ENCODE measurements around the gene LRRC30.

DNA sequence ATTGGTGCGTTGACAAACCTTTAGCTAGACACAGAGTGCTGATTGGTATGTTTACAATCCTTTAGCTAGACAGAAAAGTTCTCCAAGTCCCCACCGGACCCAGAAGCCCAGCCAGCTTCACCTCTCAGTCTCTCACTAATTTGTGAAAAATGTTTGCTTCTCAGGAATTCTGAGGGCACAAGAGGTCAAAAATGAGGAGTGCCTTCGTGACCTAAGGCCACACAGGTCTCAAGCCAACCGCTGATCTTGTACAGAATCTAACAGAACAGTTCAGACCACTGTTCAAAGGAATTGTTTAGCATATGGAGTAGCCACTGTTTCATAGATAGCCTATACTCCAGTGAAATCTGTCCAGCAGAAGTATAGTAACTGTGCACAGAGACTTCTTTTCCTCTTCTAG lies 29.8 kb upstream of the LRRC30 start:
- TF ChIP-seq RBM22 (optimal IDR thresholded peaks at IDR 0.05; ENCODE audit: low read length) (no peak), SPEN (CRISPR knock-in tag; IDR thresholded peaks at IDR 0.05; ENCODE audit: low read depth) (no peak), AFF4 (CRISPR knock-in tag; IDR thresholded peaks at IDR 0.05) (no peak), SMAD3 (CRISPR knock-in tag; IDR thresholded peaks at IDR 0.05) (no peak)
- TF ChIP-seq, protein P1, sequence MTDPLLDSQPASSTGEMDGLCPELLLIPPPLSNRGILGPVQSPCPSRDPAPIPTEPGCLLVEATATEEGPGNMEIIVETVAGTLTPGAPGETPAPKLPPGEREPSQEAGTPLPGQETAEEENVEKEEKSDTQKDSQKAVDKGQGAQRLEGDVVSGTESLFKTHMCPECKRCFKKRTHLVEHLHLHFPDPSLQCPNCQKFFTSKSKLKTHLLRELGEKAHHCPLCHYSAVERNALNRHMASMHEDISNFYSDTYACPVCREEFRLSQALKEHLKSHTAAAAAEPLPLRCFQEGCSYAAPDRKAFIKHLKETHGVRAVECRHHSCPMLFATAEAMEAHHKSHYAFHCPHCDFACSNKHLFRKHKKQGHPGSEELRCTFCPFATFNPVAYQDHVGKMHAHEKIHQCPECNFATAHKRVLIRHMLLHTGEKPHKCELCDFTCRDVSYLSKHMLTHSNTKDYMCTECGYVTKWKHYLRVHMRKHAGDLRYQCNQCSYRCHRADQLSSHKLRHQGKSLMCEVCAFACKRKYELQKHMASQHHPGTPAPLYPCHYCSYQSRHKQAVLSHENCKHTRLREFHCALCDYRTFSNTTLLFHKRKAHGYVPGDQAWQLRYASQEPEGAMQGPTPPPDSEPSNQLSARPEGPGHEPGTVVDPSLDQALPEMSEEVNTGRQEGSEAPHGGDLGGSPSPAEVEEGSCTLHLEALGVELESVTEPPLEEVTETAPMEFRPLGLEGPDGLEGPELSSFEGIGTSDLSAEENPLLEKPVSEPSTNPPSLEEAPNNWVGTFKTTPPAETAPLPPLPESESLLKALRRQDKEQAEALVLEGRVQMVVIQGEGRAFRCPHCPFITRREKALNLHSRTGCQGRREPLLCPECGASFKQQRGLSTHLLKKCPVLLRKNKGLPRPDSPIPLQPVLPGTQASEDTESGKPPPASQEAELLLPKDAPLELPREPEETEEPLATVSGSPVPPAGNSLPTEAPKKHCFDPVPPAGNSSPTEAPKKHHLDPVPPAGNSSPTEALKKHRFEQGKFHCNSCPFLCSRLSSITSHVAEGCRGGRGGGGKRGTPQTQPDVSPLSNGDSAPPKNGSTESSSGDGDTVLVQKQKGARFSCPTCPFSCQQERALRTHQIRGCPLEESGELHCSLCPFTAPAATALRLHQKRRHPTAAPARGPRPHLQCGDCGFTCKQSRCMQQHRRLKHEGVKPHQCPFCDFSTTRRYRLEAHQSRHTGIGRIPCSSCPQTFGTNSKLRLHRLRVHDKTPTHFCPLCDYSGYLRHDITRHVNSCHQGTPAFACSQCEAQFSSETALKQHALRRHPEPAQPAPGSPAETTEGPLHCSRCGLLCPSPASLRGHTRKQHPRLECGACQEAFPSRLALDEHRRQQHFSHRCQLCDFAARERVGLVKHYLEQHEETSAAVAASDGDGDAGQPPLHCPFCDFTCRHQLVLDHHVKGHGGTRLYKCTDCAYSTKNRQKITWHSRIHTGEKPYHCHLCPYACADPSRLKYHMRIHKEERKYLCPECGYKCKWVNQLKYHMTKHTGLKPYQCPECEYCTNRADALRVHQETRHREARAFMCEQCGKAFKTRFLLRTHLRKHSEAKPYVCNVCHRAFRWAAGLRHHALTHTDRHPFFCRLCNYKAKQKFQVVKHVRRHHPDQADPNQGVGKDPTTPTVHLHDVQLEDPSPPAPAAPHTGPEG (CRISPR knock-in tag; IDR thresholded peaks at IDR 0.05): no peak
